A549 (cell line): ENCODE data around the gene THPO. TPM values are rescaled to one million over a fixed set of nuclear protein-coding genes. Genes with fewer than 3 reads are reported as not detected.

ENCODE experiments used
- ATAC-seq, 2 experiments: fragments of 200-7000 bp in 1 of 2; fragments of >200 bp in 1 of 2; cut with Nextera tagmentation in 1 of 2; cut with Tn5 transposase in 1 of 2; 3 replicates each; pipeline versions ENCODE4 v1.8.0 to v1.9.1; 2018 to 2020; ENCODE audit warnings: mild to moderate bottlenecking in 1 of 2, moderate library complexity in 1 of 2
- CTCF ChIA-PET: fragments of 300-600 bp; sonication (Branson Sonifier 250); formaldehyde crosslinking; extraction: SDS; loops from one replicate; lab custom pipeline; 2021; ENCODE audit warnings: antibody characterized with exemption, inconsistent platforms; lab: Yijun Ruan, JAX
- POLR2A ChIA-PET: fragments of 350-600 bp; formaldehyde crosslinking; extraction: SDS; loops from one replicate; lab custom pipeline; 2021; ENCODE audit warnings: antibody characterized with exemption, inconsistent platforms; lab: Yijun Ruan, JAX
- DNase-seq, 2 experiments: peaks; one replicate each; pipeline versions ENCODE4 v3.0.0 to v3.0.0-alpha.2; 2011 to 2016; ENCODE audit warnings: low read depth in 1 of 2, low spot score in 1 of 2
- FAIRE-seq: peaks from 2 replicates; lab custom pipeline; 2011; peaks lifted over from hg19 to GRCh38; lab: Jason Lieb, UNC
- H3K27ac ChIP-seq, 2 experiments: fragments of >200 bp; sonication (Bioruptor Twin); formaldehyde crosslinking; 3 replicates each; pipeline ENCODE4 v1.5.1; 2016 to 2017
- H3K4me1 ChIP-seq: fragments of >200 bp; sonication (Bioruptor Twin); formaldehyde crosslinking; 3 replicates; pipeline ENCODE4 v1.6.1; 2016
- H3K4me2 ChIP-seq: fragments of >200 bp; sonication (Bioruptor Twin); formaldehyde crosslinking; 3 replicates; pipeline ENCODE4 v1.6.1; 2016
- H3K4me3 ChIP-seq: fragments of >200 bp; sonication (Bioruptor Twin); formaldehyde crosslinking; 3 replicates; pipeline ENCODE4 v1.5.1; 2016
- H3K9me3 ChIP-seq: fragments of >200 bp; sonication (Bioruptor Twin); formaldehyde crosslinking; 3 replicates; pipeline ENCODE4 v1.6.1; 2016
- ATOH8 ChIP-seq: fragments of 250-450 bp; sonication (Bioruptor Pico); IDR thresholded peaks from 2 replicates; pipeline ENCODE4 v1.5.0; 2020; ENCODE audit warnings: low read depth, mild to moderate bottlenecking, moderate library complexity
- BHLHE40 ChIP-seq: IDR thresholded peaks from 2 replicates; pipeline ENCODE4 v1.6.1; 2012; ENCODE audit warnings: low read depth, low read length, inconsistent platforms
- CBX2 ChIP-seq: fragments of 200-600 bp; sonication (generic); IDR thresholded peaks from 2 replicates; pipeline ENCODE4 v1.6.1; 2016; ENCODE audit warnings: low read depth, mild to moderate bottlenecking, borderline replicate concordance
- CBX8 ChIP-seq: fragments of 200-600 bp; sonication (generic); IDR thresholded peaks from 2 replicates; pipeline ENCODE4 v1.6.1; 2016
- CEBPB ChIP-seq, 2 experiments: fragments of >200 bp in 1 of 2; sonication (Bioruptor Twin) in 1 of 2; formaldehyde crosslinking in 1 of 2; IDR thresholded peaks; 2 replicates each; pipeline ENCODE4 v1.6.1; 2012 to 2016
- CHD4 ChIP-seq: fragments of 200-600 bp; sonication (generic); IDR thresholded peaks from 2 replicates; pipeline ENCODE4 v1.6.1; 2016; ENCODE audit warnings: antibody characterized with exemption, mild to moderate bottlenecking, borderline replicate concordance
- CTCF ChIP-seq: fragments of >200 bp; sonication (Bioruptor Twin); formaldehyde crosslinking; IDR thresholded peaks from 3 replicates; pipeline ENCODE4 v1.5.1; 2016
- EHMT2 ChIP-seq: fragments of 200-600 bp; sonication (generic); IDR thresholded peaks from 2 replicates; pipeline ENCODE4 v1.6.1; 2016; ENCODE audit warnings: antibody characterized with exemption, low read depth, mild to moderate bottlenecking, moderate library complexity
- FOSL2 ChIP-seq, 2 experiments: fragments of 450-650 bp in 1 of 2; fragments of >200 bp in 1 of 2; sonication (Bioruptor Twin) in 1 of 2; formaldehyde crosslinking; IDR thresholded peaks; 2 replicates each; pipeline versions ENCODE4 v1.5.0 to v1.6.1; 2016 to 2020; ENCODE audit warnings: mild to moderate bottlenecking in 1 of 2, moderate library complexity in 1 of 2
- HDAC2 ChIP-seq: fragments of 200-600 bp; sonication (generic); IDR thresholded peaks from 2 replicates; pipeline ENCODE4 v1.6.1; 2016
- HEYL ChIP-seq: fragments of 250-450 bp; sonication (Bioruptor Pico); IDR thresholded peaks from 2 replicates; pipeline ENCODE4 v1.8.0; 2021; ENCODE audit warnings: mild to moderate bottlenecking, moderate library complexity
- HOXB13 ChIP-seq: fragments of 250-450 bp; sonication (Bioruptor Pico); IDR thresholded peaks from 2 replicates; pipeline ENCODE4 v1.5.0; 2020; ENCODE audit warnings: low read depth, mild to moderate bottlenecking, moderate library complexity
- HOXB5 ChIP-seq: fragments of 250-450 bp; sonication (Bioruptor Pico); IDR thresholded peaks from 2 replicates; pipeline ENCODE4 v1.5.0; 2020; ENCODE audit warnings: mild to moderate bottlenecking, moderate library complexity
- JUNB ChIP-seq: fragments of >200 bp; sonication (Bioruptor Twin); formaldehyde crosslinking; IDR thresholded peaks from 2 replicates; pipeline ENCODE4 v1.6.1; 2016
- MAZ ChIP-seq: fragments of 150-350 bp; IDR thresholded peaks from 2 replicates; pipeline ENCODE4 v1.6.1; 2014; ENCODE audit warnings: antibody characterized with exemption, low read depth, low read length, borderline replicate concordance
- NPAS2 ChIP-seq: fragments of 250-450 bp; sonication (Bioruptor Pico); IDR thresholded peaks from 2 replicates; pipeline ENCODE4 v1.8.0; 2022; ENCODE audit warnings: mild to moderate bottlenecking, moderate library complexity, borderline replicate concordance
- POLR2A ChIP-seq: IDR thresholded peaks from 2 replicates; pipeline ENCODE4 v1.6.1; 2012; ENCODE audit warnings: mild to moderate bottlenecking, low read length
- RARB ChIP-seq: fragments of 250-450 bp; sonication (Bioruptor Pico); IDR thresholded peaks from 2 replicates; pipeline ENCODE4 v1.8.0; 2021; ENCODE audit warnings: mild to moderate bottlenecking, moderate library complexity
- RCOR1 ChIP-seq: fragments of 150-350 bp; IDR thresholded peaks from 2 replicates; pipeline ENCODE4 v1.6.1; 2014; ENCODE audit warnings: antibody characterized with exemption, low read length, low read depth
- SMC3 ChIP-seq: fragments of >200 bp; sonication (Bioruptor Twin); formaldehyde crosslinking; IDR thresholded peaks from 3 replicates; pipeline ENCODE4 v1.6.1; 2018; ENCODE audit warnings: inconsistent platforms
- SREBF2 ChIP-seq: fragments of 450-650 bp; IDR thresholded peaks from 2 replicates; pipeline ENCODE4 v1.6.1; 2014; ENCODE audit warnings: mild to moderate bottlenecking, moderate library complexity
- TP53 ChIP-seq: fragments of 250-450 bp; sonication (Bioruptor Pico); IDR thresholded peaks from 2 replicates; pipeline ENCODE4 v1.5.0; 2021; ENCODE audit warnings: mild to moderate bottlenecking, moderate library complexity
- USF2 ChIP-seq: fragments of 450-650 bp; IDR thresholded peaks from 2 replicates; pipeline ENCODE4 v1.6.1; 2014; ENCODE audit warnings: antibody characterized with exemption
- ZFP36 ChIP-seq: fragments of 450-650 bp; IDR thresholded peaks from 2 replicates; pipeline ENCODE4 v1.6.1; 2014; ENCODE audit warnings: borderline replicate concordance; ENCODE audit not compliant: partially characterized antibody
- ZNF302 ChIP-seq: fragments of 250-450 bp; sonication (Bioruptor Pico); IDR thresholded peaks from 2 replicates; pipeline ENCODE4 v1.9.0; 2021; ENCODE audit warnings: inconsistent platforms, mild to moderate bottlenecking, moderate library complexity
- WGBS: methylation state at CpG from one replicate; pipeline ENCODE4 v1.1.6; 2017; ENCODE audit errors: missing lambda C conversion rate; 5-methylcytosine and 5-hydroxymethylcytosine counted together
- polyA plus RNA-seq, 4 experiments: library from polyadenylated mRNA; depleted of rRNA in 3 of 4; stranded (reverse); fragments of >200 nt; fragmentation: RNase III in 1 of 4; extraction: RNeasy Plus Mini Kit Qiagen cat#74134 plus additional on column Dnase treatment in 1 of 4; gene quantifications; 2 replicates in 3 of 4; 3 replicates in 1 of 4; pipeline ENCODE4 v1.2.3, GENCODE V29; 2011 to 2017
- TF ChIP-seq, protein P1 (sequence below): fragments of >200 bp; sonication (Bioruptor Twin); formaldehyde crosslinking; IDR thresholded peaks from 3 replicates; pipeline ENCODE4 v1.6.1; 2016

THPO gene
- polyA plus RNA-seq, 2 of the 4 experiments (the other 2 are of a cell fraction): 0.06 TPM; not detected in 1

GRCh38 chr3:184387174-184387714 is 9.2 kb upstream of the THPO start:
- DNase-seq (no peak), FAIRE-seq (no peak), ATAC-seq (no peak)
- WGBS: 69% methylated on average over 9 of the region's 12 CpGs
- CTCF ChIA-PET: interaction anchor here (0.7 kb wide), 1 partner anchor 126 kb away, joined by 3 read pairs; no protein-coding TSS in a partner anchor
- POLR2A ChIA-PET: no interaction called here
- Histone ChIP-seq H3K4me2 (no peak overlapping the region), H3K4me3 (no peak overlapping the region), H3K4me1 (no peaks in the 10 kb centered on the region), H3K9me3 (no peaks in the 10 kb centered on the region), H3K27ac (no peak overlapping the region)
- no peak for TF ChIP-seq FOSL2 (IDR thresholded peaks at IDR 0.05)
- no peak for TF ChIP-seq FOSL2 (CRISPR knock-in tag; IDR thresholded peaks at IDR 0.05)
- TF ChIP-seq MAZ: no peak
- TF ChIP-seq HOXB5 (CRISPR knock-in tag): no peak
- no peak for TF ChIP-seq CBX8
- TF ChIP-seq ZFP36: no peak
- no peak for TF ChIP-seq USF2
- TF ChIP-seq CEBPB (IDR thresholded peaks at IDR 0.05): no peak
- no peak for TF ChIP-seq HOXB13 (CRISPR knock-in tag)
- TF ChIP-seq RARB (CRISPR knock-in tag): no peak
- no peak for TF ChIP-seq POLR2A
- no peak for TF ChIP-seq ATOH8 (CRISPR knock-in tag)
- TF ChIP-seq SREBF2: no peak
- TF ChIP-seq HEYL (CRISPR knock-in tag): no peak
- TF ChIP-seq HDAC2: no peak

DNA sequence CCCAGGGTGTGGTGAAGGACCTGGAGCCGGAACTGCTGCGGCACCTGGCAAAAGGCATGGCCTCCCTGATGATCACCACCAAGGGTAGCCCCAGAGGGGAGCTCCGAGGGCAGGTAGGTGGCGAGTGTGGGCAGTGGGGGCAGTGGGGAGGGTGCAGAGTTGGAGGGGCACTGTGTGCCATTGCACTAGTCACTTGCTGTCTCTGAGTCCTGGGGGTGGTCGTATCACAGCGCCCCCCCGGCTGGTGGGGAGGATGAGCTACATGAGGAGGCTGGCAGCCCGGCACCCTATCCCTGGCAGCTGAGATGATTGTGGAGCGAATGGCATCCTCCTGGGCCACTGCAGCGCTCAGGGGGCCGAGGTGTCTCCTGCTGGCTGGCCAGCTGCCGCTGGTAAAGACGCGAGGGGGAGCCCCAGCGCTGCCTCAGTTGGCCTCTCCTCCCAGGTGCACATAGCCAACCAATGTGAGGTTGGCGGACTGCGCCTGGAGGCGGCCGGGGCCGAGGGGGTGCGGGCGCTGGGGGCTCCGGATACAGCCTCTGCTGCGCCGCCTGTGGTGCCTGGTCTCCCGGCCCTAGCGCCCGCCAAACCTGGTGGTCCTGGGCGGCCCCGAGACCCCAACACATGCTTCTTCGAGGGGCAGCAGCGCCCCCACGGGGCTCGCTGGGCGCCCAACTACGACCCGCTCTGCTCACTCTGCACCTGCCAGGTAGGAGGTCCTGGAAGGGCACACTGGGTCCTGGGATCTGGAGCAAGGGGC is 8.2 kb upstream of the THPO start:
- no peak for TF ChIP-seq BHLHE40
- TF ChIP-seq ZNF302: no peak
- TF ChIP-seq RCOR1: no peak
- no peak for TF ChIP-seq ZFP36
- no peak for TF ChIP-seq EHMT2
- no peak for TF ChIP-seq JUNB
- TF ChIP-seq CBX2: no peak
- no peak for TF ChIP-seq CTCF
- no peak for TF ChIP-seq HDAC2
- no peak for TF ChIP-seq ATOH8 (CRISPR knock-in tag)
- no peak for TF ChIP-seq NPAS2
- no peak for TF ChIP-seq SMC3
- TF ChIP-seq, protein P1, sequence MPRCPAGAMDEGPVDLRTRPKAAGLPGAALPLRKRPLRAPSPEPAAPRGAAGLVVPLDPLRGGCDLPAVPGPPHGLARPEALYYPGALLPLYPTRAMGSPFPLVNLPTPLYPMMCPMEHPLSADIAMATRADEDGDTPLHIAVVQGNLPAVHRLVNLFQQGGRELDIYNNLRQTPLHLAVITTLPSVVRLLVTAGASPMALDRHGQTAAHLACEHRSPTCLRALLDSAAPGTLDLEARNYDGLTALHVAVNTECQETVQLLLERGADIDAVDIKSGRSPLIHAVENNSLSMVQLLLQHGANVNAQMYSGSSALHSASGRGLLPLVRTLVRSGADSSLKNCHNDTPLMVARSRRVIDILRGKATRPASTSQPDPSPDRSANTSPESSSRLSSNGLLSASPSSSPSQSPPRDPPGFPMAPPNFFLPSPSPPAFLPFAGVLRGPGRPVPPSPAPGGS: no peak
- no peak for TF ChIP-seq CHD4
- TF ChIP-seq SREBF2: no peak
- no peak for TF ChIP-seq TP53 (CRISPR knock-in tag)
- H3K9me3 ChIP-seq: no peaks in the 10 kb centered on the region
- DNase-seq: no peak
- 93% methylated on average over 8 of the region's 37 CpGs for WGBS
- H3K27ac ChIP-seq: no peak overlapping the region
- H3K4me3 ChIP-seq: no peak overlapping the region
- no peaks in the 10 kb centered on the region for H3K4me1 ChIP-seq
- FAIRE-seq: no peak
- ATAC-seq: no peak
- ChIA-PET POLR2A (interaction anchor here (0.6 kb wide), 1 partner anchor 387 kb away, joined by 5 read pairs; no protein-coding TSS in a partner anchor), CTCF (interaction anchor here (0.7 to 3.3 kb wide), 3 partner anchors 15 to 155 kb away, joined by 3 to 16 read pairs (median 4); no protein-coding TSS in a partner anchor)
- no peak overlapping the region for H3K4me2 ChIP-seq
